Central memory CD4-positive, alpha-beta T cell (primary cell): Measurements from ENCODE around the gene SLC25A17.
"Not testable (repeated sequence)": the region's sequence is repeated elsewhere in the genome, so short reads cannot be mapped to it uniquely, and the experiment has no call there.

Source experiments
- DNase-seq: peaks from one replicate; pipeline ENCODE4 v3.0.0; 2022
- total RNA-seq, 3 experiments: gene quantifications; one replicate each; lab custom pipeline; 2026; lab: John Stamatoyannopoulos, UW

Gene SLC25A17
- 13.3 to 34.6 (median 16.4) reads per million in 3 experiments for total RNA-seq

GRCh38 chr22:40818747-40819598, at the start of gene SLC25A17:
TSS of gene SLC25A17 (minus strand) at chr22:40819346. CDS start at chr22:40819248, 98 bp downstream.
- peak; percentile 78 for DNase-seq

GRCh38 chr22:40868379-40868778, 49.2 kb upstream of the SLC25A17 start:
- not testable (repeated sequence) for DNase-seq

GRCh38 chr22:40867109-40867508, 48.0 kb upstream of the SLC25A17 start:
- no peak for DNase-seq

GRCh38 chr22:40862537-40862936, 43.4 kb upstream of the SLC25A17 start:
- DNase-seq: no peak

- no peak for DNase-seq
Measured at GRCh38 chr22:40862013-40862412, 42.9 kb upstream of the SLC25A17 start, which contains the start of gene DNAJB7. TSS of gene DNAJB7 (minus strand) at chr22:40862113. CDS start at chr22:40861994, 119 bp downstream.

GRCh38 chr22:40857309-40857855, 38.2 kb upstream of the SLC25A17 start:
- DNase-seq: no peak

- DNase-seq: peak; percentile 97
Measured at GRCh38 chr22:40856513-40857308, 37.6 kb upstream of the SLC25A17 start, which contains the start of the genes ST13 and XPNPEP3. TSS of gene ST13 (minus strand) at chr22:40856639. CDS start at chr22:40856540, 99 bp downstream. TSS of gene XPNPEP3 (plus strand) at chr22:40857148. CDS start at chr22:40857182, 34 bp downstream.

GRCh38 chr22:40855979-40856512, 36.9 kb upstream of the SLC25A17 start:
- peak; percentile 31 for DNase-seq

GRCh38 chr22:40855071-40855978, 36.2 kb upstream of the SLC25A17 start:
- DNase-seq: peak; percentile 9

- no peak for DNase-seq
Measured at GRCh38 chr22:40853961-40854360, 34.8 kb upstream of the SLC25A17 start.

GRCh38 chr22:40853333-40853732, 34.2 kb upstream of the SLC25A17 start:
- DNase-seq: no peak

- not testable (repeated sequence) for DNase-seq
Measured at GRCh38 chr22:40845816-40846215, 26.7 kb upstream of the SLC25A17 start.

- no peak for DNase-seq
Measured at GRCh38 chr22:40844951-40845350, 25.8 kb upstream of the SLC25A17 start.

- DNase-seq: no peak
Measured at GRCh38 chr22:40838486-40838885, 19.3 kb upstream of the SLC25A17 start.

GRCh38 chr22:40834619-40835018, 15.5 kb upstream of the SLC25A17 start:
- no peak for DNase-seq

- DNase-seq: no peak
Measured at GRCh38 chr22:40829131-40829530, 10.0 kb upstream of the SLC25A17 start.

GRCh38 chr22:40826984-40827741, 8.0 kb upstream of the SLC25A17 start:
- DNase-seq: no peak

GRCh38 chr22:40826292-40826691, 7.1 kb upstream of the SLC25A17 start:
- not testable (repeated sequence) for DNase-seq

- DNase-seq: no peak
Measured at GRCh38 chr22:40823426-40823825, 4.3 kb upstream of the SLC25A17 start.

- DNase-seq: no peak
Measured at GRCh38 chr22:40819599-40820140, 524 bp upstream of the SLC25A17 start.
